Neural progenitor cell (in vitro differentiated cells): ENCODE data around the gene CAPN12.

Experiments
- EZH2 ChIP-seq: fragments of 200-600 bp; sonication (generic); IDR thresholded peaks from 2 replicates; pipeline ENCODE4 v1.6.1; 2017; ENCODE audit warnings: antibody characterized with exemption, mild to moderate bottlenecking, moderate library complexity
- TF ChIP-seq, protein P1 (sequence below): fragments of 200-600 bp; sonication (generic); IDR thresholded peaks from 2 replicates; pipeline ENCODE4 v1.5.1; 2017; ENCODE audit warnings: antibody characterized with exemption, mild to moderate bottlenecking

DNA sequence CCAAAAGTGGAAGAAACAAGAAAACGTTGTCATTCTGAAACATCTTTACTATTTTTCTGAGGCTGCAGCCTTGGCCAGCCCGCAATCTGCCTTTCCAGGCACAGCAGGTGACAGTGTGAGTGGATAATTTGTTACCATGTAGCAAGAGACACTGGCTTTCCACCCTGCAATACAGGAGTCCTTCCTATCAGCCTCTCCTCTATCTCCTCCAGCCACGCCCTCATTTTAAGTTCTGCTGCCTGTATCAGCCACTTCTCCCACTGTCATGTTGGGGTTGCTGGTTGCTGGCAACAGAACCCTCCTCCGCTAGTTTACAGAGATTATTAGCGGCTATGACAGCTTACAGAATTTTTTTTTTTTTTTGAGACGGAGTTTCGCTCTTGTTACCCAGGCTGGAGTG, 36.8 kb upstream of the CAPN12 start:
- no peak for TF ChIP-seq EZH2
- TF ChIP-seq, protein P1, sequence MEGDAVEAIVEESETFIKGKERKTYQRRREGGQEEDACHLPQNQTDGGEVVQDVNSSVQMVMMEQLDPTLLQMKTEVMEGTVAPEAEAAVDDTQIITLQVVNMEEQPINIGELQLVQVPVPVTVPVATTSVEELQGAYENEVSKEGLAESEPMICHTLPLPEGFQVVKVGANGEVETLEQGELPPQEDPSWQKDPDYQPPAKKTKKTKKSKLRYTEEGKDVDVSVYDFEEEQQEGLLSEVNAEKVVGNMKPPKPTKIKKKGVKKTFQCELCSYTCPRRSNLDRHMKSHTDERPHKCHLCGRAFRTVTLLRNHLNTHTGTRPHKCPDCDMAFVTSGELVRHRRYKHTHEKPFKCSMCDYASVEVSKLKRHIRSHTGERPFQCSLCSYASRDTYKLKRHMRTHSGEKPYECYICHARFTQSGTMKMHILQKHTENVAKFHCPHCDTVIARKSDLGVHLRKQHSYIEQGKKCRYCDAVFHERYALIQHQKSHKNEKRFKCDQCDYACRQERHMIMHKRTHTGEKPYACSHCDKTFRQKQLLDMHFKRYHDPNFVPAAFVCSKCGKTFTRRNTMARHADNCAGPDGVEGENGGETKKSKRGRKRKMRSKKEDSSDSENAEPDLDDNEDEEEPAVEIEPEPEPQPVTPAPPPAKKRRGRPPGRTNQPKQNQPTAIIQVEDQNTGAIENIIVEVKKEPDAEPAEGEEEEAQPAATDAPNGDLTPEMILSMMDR = no peak
